H1 (cell line): ENCODE measurements around the gene SUOX. TPM values are rescaled to one million over a fixed set of nuclear protein-coding genes. Genes with fewer than 3 reads are reported as not detected.

Experiments used
- CTCF ChIA-PET: fragments of 300-600 bp; sonication (Branson Sonifier 250); formaldehyde crosslinking; loops from one replicate; lab custom pipeline; 2021; ENCODE audit not compliant: partially characterized antibody; lab: Charles Lee
- POLR2A ChIA-PET: fragments of 300-600 bp; sonication (Branson Sonifier 250); formaldehyde crosslinking; loops from one replicate; lab custom pipeline; 2021; ENCODE audit warnings: inconsistent platforms; ENCODE audit not compliant: partially characterized antibody; lab: Charles Lee
- DNase-seq, 2 experiments: peaks; one replicate each; pipeline versions ENCODE4 v3.0.0 to v3.0.0-alpha.2; 2010 to 2022; ENCODE audit warnings: low spot score in 2 of 2, low read depth in 1 of 2, mixed read lengths in 1 of 2
- FAIRE-seq: peaks from 2 replicates; lab custom pipeline; 2011; peaks lifted over from hg19 to GRCh38; lab: Jason Lieb, UNC
- H2AFZ ChIP-seq: 2 replicates; pipeline ENCODE4 v1.8.1; 2012; ENCODE audit warnings: low read length, inconsistent platforms
- H2AK5ac ChIP-seq: 2 replicates; pipeline ENCODE4 v1.6.1; 2013; ENCODE audit warnings: low read depth, low read length
- H2BK120ac ChIP-seq: replicated peaks from 2 replicates; pipeline ENCODE3; 2013; ENCODE audit warnings: low read depth, low read length, inconsistent platforms
- H2BK12ac ChIP-seq: 2 replicates; pipeline ENCODE4 v1.6.1; 2013; ENCODE audit warnings: low read depth, low read length
- H2BK15ac ChIP-seq: 2 replicates; pipeline ENCODE4 v1.6.1; 2013; ENCODE audit warnings: low read length
- H2BK20ac ChIP-seq: 2 replicates; pipeline ENCODE4 v1.6.1; 2013; ENCODE audit warnings: low read length
- H2BK5ac ChIP-seq: 2 replicates; pipeline ENCODE4 v1.6.1; 2013; ENCODE audit warnings: low read depth, low read length
- H3K14ac ChIP-seq: 2 replicates; pipeline ENCODE4 v1.6.1; 2013; ENCODE audit warnings: inconsistent platforms; ENCODE audit not compliant: insufficient read length
- H3K18ac ChIP-seq: 2 replicates; pipeline ENCODE4 v1.6.1; 2013; ENCODE audit warnings: low read length; ENCODE audit errors: extremely low read depth
- H3K23ac ChIP-seq: 2 replicates; pipeline ENCODE4 v1.6.1; 2013; ENCODE audit warnings: inconsistent platforms; ENCODE audit not compliant: insufficient read length
- H3K23me2 ChIP-seq: 2 replicates; pipeline ENCODE4 v1.6.1; 2013; ENCODE audit warnings: low read depth, low read length
- H3K27ac ChIP-seq: 2 replicates; pipeline ENCODE4 v1.6.1; 2011; ENCODE audit warnings: low read depth, low read length, inconsistent platforms
- H3K27me3 ChIP-seq, 4 experiments: replicated peaks in 1 of 4; 1 replicate in 1 of 4; 2 replicates in 3 of 4; pipeline versions ENCODE4 v1.6.1 to v1.8.1; 2011 to 2013; ENCODE audit warnings: low read length in 3 of 4, mild to moderate bottlenecking in 3 of 4, inconsistent platforms in 2 of 4, mixed read lengths in 2 of 4, moderate library complexity in 1 of 4; ENCODE audit not compliant: control insufficient read depth in 3 of 4, insufficient read depth in 3 of 4; ENCODE audit errors: extremely low read depth in 1 of 4
- H3K36me3 ChIP-seq, 4 experiments: 2 replicates each; pipeline versions ENCODE4 v1.6.1 to v1.8.1; 2011 to 2013; ENCODE audit warnings: mild to moderate bottlenecking in 4 of 4, low read length in 3 of 4, moderate library complexity in 2 of 4, control low read depth in 1 of 4, inconsistent platforms in 1 of 4; ENCODE audit not compliant: insufficient read depth in 4 of 4, control insufficient read depth in 2 of 4
- H3K4ac ChIP-seq: replicated peaks from 2 replicates; pipeline ENCODE3; 2013; ENCODE audit warnings: low read length, low read depth, mixed read lengths, inconsistent platforms; ENCODE audit not compliant: insufficient read length
- H3K4me1 ChIP-seq, 4 experiments: replicated peaks in 1 of 4; 1 replicate in 1 of 4; 2 replicates in 3 of 4; pipeline versions ENCODE4 v1.6.1 to v1.8.1; 2011 to 2013; ENCODE audit warnings: low read length in 3 of 4, inconsistent platforms in 2 of 4, mixed read lengths in 1 of 4; ENCODE audit not compliant: insufficient read depth in 4 of 4, control insufficient read depth in 3 of 4
- H3K4me2 ChIP-seq, 2 experiments: 2 replicates each; pipeline versions ENCODE4 v1.6.1 to v1.8.1; 2011 to 2013; ENCODE audit warnings: low read depth in 2 of 2, low read length in 2 of 2, control low read depth in 1 of 2, inconsistent platforms in 1 of 2, mild to moderate bottlenecking in 1 of 2; ENCODE audit not compliant: insufficient read depth in 1 of 2
- H3K4me3 ChIP-seq, 4 experiments: fragments of 200-600, 300-600 bp in 1 of 4; sonication (generic), shearing (Covaris generic), sonication (Bioruptor Twin) in 1 of 4; 2 replicates each; pipeline versions ENCODE4 v1.5.1 to v1.8.1; 2011 to 2016; ENCODE audit warnings: low read length in 4 of 4, low read depth in 3 of 4, control low read depth in 2 of 4, inconsistent platforms in 2 of 4, mild to moderate bottlenecking in 2 of 4, mixed read lengths in 1 of 4, moderate library complexity in 1 of 4; ENCODE audit not compliant: insufficient read depth in 2 of 4; ENCODE audit errors: extremely low read depth in 1 of 4
- H3K56ac ChIP-seq: replicated peaks from 2 replicates; pipeline ENCODE3; 2013; ENCODE audit warnings: low read depth, mild to moderate bottlenecking, mixed read lengths, low read length, inconsistent platforms; ENCODE audit not compliant: insufficient read length
- H3K79me1 ChIP-seq: 2 replicates; pipeline ENCODE4 v1.6.1; 2013; ENCODE audit warnings: low read depth, low read length, control low read depth
- H3K79me2 ChIP-seq, 2 experiments: 2 replicates each; pipeline versions ENCODE4 v1.6.1 to v1.8.1; 2012 to 2013; ENCODE audit warnings: low read length in 2 of 2, mild to moderate bottlenecking in 2 of 2, inconsistent platforms in 1 of 2; ENCODE audit not compliant: insufficient read depth in 2 of 2, control insufficient read depth in 1 of 2
- H3K9ac ChIP-seq, 4 experiments: replicated peaks in 1 of 4; 1 replicate in 1 of 4; 2 replicates in 3 of 4; pipeline versions ENCODE4 v1.6.1 to v1.8.1; 2011 to 2013; ENCODE audit warnings: low read depth in 3 of 4, low read length in 3 of 4, control low read depth in 2 of 4, mild to moderate bottlenecking in 2 of 4, moderate library complexity in 2 of 4, inconsistent platforms in 1 of 4; ENCODE audit errors: extremely low read depth in 1 of 4
- H3K9me3 ChIP-seq, 2 experiments: 2 replicates each; pipeline versions ENCODE4 v1.6.1 to v1.8.1; 2012 to 2013; ENCODE audit warnings: mild to moderate bottlenecking in 2 of 2, moderate library complexity in 2 of 2, control low read depth in 1 of 2, inconsistent platforms in 1 of 2, low read depth in 1 of 2, low read length in 1 of 2, mixed read lengths in 1 of 2; ENCODE audit not compliant: insufficient read depth in 2 of 2
- H4K20me1 ChIP-seq, 2 experiments: replicated peaks in 1 of 2; 2 replicates each; pipeline versions ENCODE3 to v1.8.1; 2011 to 2013; ENCODE audit warnings: inconsistent platforms in 2 of 2, low read length in 2 of 2, mild to moderate bottlenecking in 1 of 2; ENCODE audit not compliant: insufficient read depth in 2 of 2, control insufficient read depth in 1 of 2
- H4K5ac ChIP-seq: 2 replicates; pipeline ENCODE4 v1.6.1; 2013; ENCODE audit warnings: low read length, low read depth, mixed read lengths, inconsistent platforms; ENCODE audit not compliant: insufficient read length
- H4K8ac ChIP-seq: 2 replicates; pipeline ENCODE4 v1.8.0; 2013; ENCODE audit warnings: mild to moderate bottlenecking, moderate library complexity, low read length, inconsistent platforms; ENCODE audit not compliant: insufficient read depth; ENCODE audit errors: extremely low read depth
- H4K91ac ChIP-seq: replicated peaks from 2 replicates; pipeline ENCODE3; 2013; ENCODE audit warnings: low read length, mixed read lengths, inconsistent platforms; ENCODE audit not compliant: insufficient read length
- CTCF ChIP-seq, 3 experiments: IDR thresholded peaks; 1 replicate in 2 of 3; 2 replicates in 1 of 3; pipeline versions ENCODE4 v1.5.1 to v1.6.1; 2011; ENCODE audit warnings: low read length in 3 of 3, mild to moderate bottlenecking in 3 of 3, inconsistent platforms in 2 of 3, low read depth in 1 of 3, moderate library complexity in 1 of 3; ENCODE audit not compliant: insufficient read depth in 1 of 3; ENCODE audit errors: control extremely low read depth in 1 of 3
- EGR1 ChIP-seq: IDR thresholded peaks from 2 replicates; pipeline ENCODE4 v1.6.1; 2011; ENCODE audit warnings: low read depth, low read length, borderline replicate concordance
- EP300 ChIP-seq, 2 experiments: IDR thresholded peaks; 1 replicate in 1 of 2; 2 replicates in 1 of 2; pipeline ENCODE4 v1.6.1; 2011 to 2012; ENCODE audit warnings: low read depth in 2 of 2, low read length in 2 of 2, mild to moderate bottlenecking in 2 of 2, borderline replicate concordance in 1 of 2, inconsistent platforms in 1 of 2, moderate library complexity in 1 of 2
- GTF2F1 ChIP-seq: IDR thresholded peaks from 2 replicates; pipeline ENCODE4 v1.6.1; 2012; ENCODE audit warnings: low read depth, low read length, improper control_type of control experiment, borderline replicate concordance
- KDM1A ChIP-seq: fragments of 200-600, 300-600 bp; sonication (generic); IDR thresholded peaks from 2 replicates; pipeline ENCODE4 v1.7.1; 2016; ENCODE audit warnings: mild to moderate bottlenecking, low read length, borderline replicate concordance
- MAFK ChIP-seq: IDR thresholded peaks from 2 replicates; pipeline ENCODE4 v1.6.1; 2012; ENCODE audit warnings: low read depth, mild to moderate bottlenecking, improper control_type of control experiment, low read length
- NRF1 ChIP-seq: IDR thresholded peaks from 2 replicates; pipeline ENCODE4 v1.6.1; 2011; ENCODE audit warnings: mild to moderate bottlenecking, low read depth, low read length, improper control_type of control experiment
- RAD21 ChIP-seq, 2 experiments: IDR thresholded peaks in 1 of 2; conservative IDR thresholded peaks in 1 of 2; 2 replicates each; pipeline ENCODE4 v1.6.1; 2011; ENCODE audit warnings: low read depth in 2 of 2, low read length in 2 of 2, improper control_type of control experiment in 1 of 2, inconsistent platforms in 1 of 2, mild to moderate bottlenecking in 1 of 2, moderate library complexity in 1 of 2
- SP4 ChIP-seq: IDR thresholded peaks from 2 replicates; pipeline ENCODE4 v1.6.1; 2012; ENCODE audit warnings: low read length, inconsistent platforms
- ZNF274 ChIP-seq: IDR thresholded peaks from 2 replicates; pipeline ENCODE4 v1.7.0; 2012; ENCODE audit warnings: low read length, borderline replicate concordance; ENCODE audit errors: extremely low read depth
- WGBS, 2 experiments: shearing (Covaris generic) in 1 of 2; methylation state at CpG; one replicate each; pipeline versions ENCODE4 v1.1.6 to v1.1.7; 2013 to 2015; ENCODE audit warnings: low lambda C conversion rate in 2 of 2, mixed read lengths in 2 of 2, inconsistent platforms in 1 of 2, low coverage in 1 of 2, missing lambda C conversion rate in 1 of 2; ENCODE audit not compliant: insufficient replicate concordance in 2 of 2, insufficient coverage in 1 of 2, insufficient read length in 1 of 2; ENCODE audit errors: extremely low coverage in 1 of 2, missing lambda C conversion rate in 1 of 2; 5-methylcytosine and 5-hydroxymethylcytosine counted together
- polyA plus RNA-seq, 7 experiments: library from polyadenylated mRNA; depleted of rRNA in 3 of 7; stranded (reverse) in 5 of 7; unstranded in 2 of 7; fragments of >200 nt in 5 of 7; fragments of 200-250 nt in 2 of 7; gene quantifications; 1 replicate in 5 of 7; 2 replicates in 1 of 7; 4 replicates in 1 of 7; pipeline versions ENCODE4 v1.2.1 to v1.2.3, GENCODE V29; 2011 to 2013; ENCODE audit warnings: missing spikeins in 2 of 7, mixed read lengths in 2 of 7
- total RNA-seq: library from RNA; stranded (reverse); fragmentation: NEBNext Ultra II Directional; extraction: Animal tissue kit (Norgen Biotek cat#: 25700); gene quantifications from 2 replicates; pipeline ENCODE4 v1.2.1, GENCODE V29; 2021

Gene SUOX
- total and polyA plus RNA-seq, 2 of the 8 experiments (the other 6 are each of a cell fraction or from before 2014, with no cell fraction given): 22.5 to 31.3 TPM

GRCh38 chr12:55984861-55985260, 12.2 kb upstream of the SUOX start:
- no peak overlapping the region for H2BK120ac ChIP-seq
- FAIRE-seq (no peak), DNase-seq (no peak)
- H3K4ac ChIP-seq: no peak overlapping the region
- H3K56ac ChIP-seq: no peak overlapping the region
- no peaks in the 10 kb centered on the region for H3K27me3 ChIP-seq
- WGBS, 2 experiments: 86% methylated on average over 2 of the region's 2 CpGs; no CpG with 5 or more reads in 1 of the 2 experiments
- POLR2A ChIA-PET: interaction anchor here (0.7 to 4.3 kb wide), 7 partner anchors 11 to 61 kb away, joined by 3 to 24 read pairs (median 4); partner anchors contain the start of genes RAB5B and SUOX
- TF ChIP-seq SP4: no peak
- no peak for TF ChIP-seq EP300 (IDR thresholded peaks at IDR 0.05; ENCODE audit: borderline replicate concordance in 1 of 2, low read depth in 2 of 2, low read length in 2 of 2)
- no peak for TF ChIP-seq MAFK
- TF ChIP-seq NRF1: no peak
- no peak for TF ChIP-seq RAD21 (IDR thresholded peaks at IDR 0.05 in 1 of 2, conservative IDR thresholded peaks at IDR 0.05 in 1 of 2; ENCODE audit: low read depth in 2 of 2, low read length in 2 of 2)
- TF ChIP-seq CTCF (IDR thresholded peaks at IDR 0.05; ENCODE audit: control extremely low read depth in 1 of 3, insufficient read depth in 1 of 3, low read depth in 1 of 3, low read length in 3 of 3): no peak
- TF ChIP-seq GTF2F1: no peak
- TF ChIP-seq KDM1A: no peak
- no peak for TF ChIP-seq EGR1
- no peak for TF ChIP-seq ZNF274
- no peaks in the 10 kb centered on the region for H3K23me2 ChIP-seq
- H3K18ac ChIP-seq: no peak overlapping the region
- H3K36me3 ChIP-seq: peaks cover 3 to 46% (median 13%) of the 10 kb centered on the region in 4 experiments; a peak in 6 of 8 replicates
- H2AK5ac ChIP-seq: no peak overlapping the region
- H2AFZ ChIP-seq: no peak overlapping the region
- H3K9me3 ChIP-seq: no peaks in the 10 kb centered on the region
- H2BK5ac ChIP-seq: no peak overlapping the region
- H3K4me3 ChIP-seq: no peak overlapping the region
- no peak overlapping the region for H2BK12ac ChIP-seq
- no peak overlapping the region for H3K4me2 ChIP-seq
- H3K4me1 ChIP-seq: no peaks in the 10 kb centered on the region
- H2BK20ac ChIP-seq: no peak overlapping the region
- no peak overlapping the region for H3K27ac ChIP-seq
- no peak overlapping the region for H3K23ac ChIP-seq
- H3K79me2 ChIP-seq: no peaks in the 10 kb centered on the region
- no peaks in the 10 kb centered on the region; the same call in 1 of the 2 replicates for H3K79me1 ChIP-seq
- no peak overlapping the region for H4K8ac ChIP-seq
- CTCF ChIA-PET: interaction anchor here (0.7 to 4.7 kb wide), 9 partner anchors 8 to 245 kb away, joined by 3 to 42 read pairs (median 3); partner anchors contain the start of genes ERBB3, RAB5B and SUOX
- no peak overlapping the region for H2BK15ac ChIP-seq
- no peak overlapping the region for H3K9ac ChIP-seq
- H4K20me1 ChIP-seq: peaks cover 0 to 2% of the 10 kb centered on the region in 2 experiments
- H4K5ac ChIP-seq: no peak overlapping the region
- no peak overlapping the region for H3K14ac ChIP-seq
- H4K91ac ChIP-seq: no peak overlapping the region
